Measurements from ENCODE around the gene KLHDC1.

KLHDC1 gene

GRCh38 chr14:49769581-49770211 lies 76.8 kb downstream of the KLHDC1 start (continued):
- no peak for TF ChIP-seq AEBP2 (tag by site-specific recombination; IDR thresholded peaks at IDR 0.05; ENCODE audit: borderline replicate concordance)
- TF ChIP-seq PRDM2 (tag by site-specific recombination; IDR thresholded peaks at IDR 0.05; ENCODE audit: borderline replicate concordance), result no peak
- TF ChIP-seq ZBTB48 (tag by site-specific recombination; IDR thresholded peaks at IDR 0.05), result no peak
- no peak for TF ChIP-seq ZSCAN18 (tag by site-specific recombination; IDR thresholded peaks at IDR 0.05)
- no peak for TF ChIP-seq KLF1 (tag by site-specific recombination; IDR thresholded peaks at IDR 0.05)
- TF ChIP-seq ZSCAN16 (tag by site-specific recombination; IDR thresholded peaks at IDR 0.05), result no peak
- TF ChIP-seq ZNF266 (tag by site-specific recombination; IDR thresholded peaks at IDR 0.05; ENCODE audit: low read depth), result no peak
- no peak for TF ChIP-seq ZNF701 (tag by site-specific recombination; IDR thresholded peaks at IDR 0.05)
- no peak for TF ChIP-seq KLF17 (tag by site-specific recombination; IDR thresholded peaks at IDR 0.05)
- peak; percentile 33; the same call in 1 of the 2 replicates for TF ChIP-seq SP2 (tag by site-specific recombination; IDR thresholded peaks at IDR 0.05)
- TF ChIP-seq ZNF354C (tag by site-specific recombination; IDR thresholded peaks at IDR 0.05; ENCODE audit: borderline replicate concordance, low read depth), result no peak
- no peak for TF ChIP-seq ZNF660 (tag by site-specific recombination; IDR thresholded peaks at IDR 0.05)
- no peak for TF ChIP-seq GLIS1 (tag by site-specific recombination; IDR thresholded peaks at IDR 0.05)
- no peak for TF ChIP-seq ZNF561 (tag by site-specific recombination; IDR thresholded peaks at IDR 0.05; ENCODE audit: borderline replicate concordance)
- TF ChIP-seq ZNF658 (tag by site-specific recombination; IDR thresholded peaks at IDR 0.05), result no peak
- TF ChIP-seq ZNF16 (tag by site-specific recombination; IDR thresholded peaks at IDR 0.05; ENCODE audit: low read depth), result no peak
- no peak for TF ChIP-seq PBX3 (CRISPR knock-in tag; IDR thresholded peaks at IDR 0.05)
- no peak; the same call in none of the 2 replicates for TF ChIP-seq ZNF692 (tag by site-specific recombination; IDR thresholded peaks at IDR 0.05)
- 0 out of 2 replicates have a peak, but pooled peaks have one; percentile 13 for TF ChIP-seq ZBTB8A (tag by site-specific recombination; IDR thresholded peaks at IDR 0.05)
- no peak for TF ChIP-seq SCRT1 (tag by site-specific recombination; IDR thresholded peaks at IDR 0.05; ENCODE audit: borderline replicate concordance)
- no peak for TF ChIP-seq ZBTB1 (tag by site-specific recombination; IDR thresholded peaks at IDR 0.05)
- no peak for TF ChIP-seq ZNF239 (tag by site-specific recombination; IDR thresholded peaks at IDR 0.05)
- TF ChIP-seq ZNF335 (tag by site-specific recombination; conservative IDR thresholded peaks at IDR 0.05), result peak; percentile 70; the same call in 1 of the 2 replicates
- no peak for TF ChIP-seq ZNF26 (tag by site-specific recombination; IDR thresholded peaks at IDR 0.05)
- peak; percentile 45 for TF ChIP-seq ZBTB20 (tag by site-specific recombination; IDR thresholded peaks at IDR 0.05)
- TF ChIP-seq PRDM1 (tag by site-specific recombination; IDR thresholded peaks at IDR 0.05), result peak; percentile 44; the same call in 1 of the 2 replicates

Measured in HEK293 (cell line).